Left ventricle myocardium superior (tissue), 1 donor: ENCODE measurements around the gene EPS15. TPM values are rescaled to one million over a fixed set of nuclear protein-coding genes. Genes with fewer than 3 reads are reported as not detected.
"Not testable (repeated sequence)": the region's sequence is repeated elsewhere in the genome, so short reads cannot be mapped to it uniquely, and the experiment has no call there.

Experiments
- ATAC-seq: fragments of 200-7000 bp; cut with Tn5 transposase; one replicate; pipeline ENCODE4 v1.9.1; 2020; ENCODE audit warnings: mild to moderate bottlenecking, moderate library complexity
- DNase-seq: peaks from one replicate; pipeline ENCODE4 v3.0.0-alpha.2; 2020
- intact Hi-C: fragments of 100-400 bp; cut with micrococcal nuclease; formaldehyde crosslinking; loops from one replicate; pipeline ENCODE4 v1.11.0; 2022
- total RNA-seq: library from RNA; stranded (reverse); fragmentation: NEBNext Ultra II Directional; extraction: Animal tissue kit (Norgen Biotek cat#: 25700); gene quantifications from one replicate; pipeline ENCODE4 v1.2.1, GENCODE V29; 2021
- donor health status: DM: no; HTN: yes; CAD: no; lungs with severe emphysema.

The EPS15 gene
- total RNA-seq, 1 donor from 2014 or later: 71.6 TPM

GRCh38 chr1:51487628-51488027 is 31.4 kb downstream of the EPS15 start:
- ATAC-seq (peak; percentile 84), DNase-seq (no peak)
- intact Hi-C loops: no loop called here

GRCh38 chr1:51484591-51484990 is 34.5 kb downstream of the EPS15 start:
- ATAC-seq (no peak), DNase-seq (no peak)
- intact Hi-C loops: no loop called here

GRCh38 chr1:51482881-51483280 is 36.2 kb downstream of the EPS15 start:
- DNase-seq (no peak), ATAC-seq (no peak)
- intact Hi-C loops: no loop called here

GRCh38 chr1:51474832-51475620 is 44.0 kb downstream of the EPS15 start:
- intact Hi-C loops, ATAC-seq, DNase-seq: not testable (repeated sequence)

- ATAC-seq (peak; percentile 37), DNase-seq (no peak)
- intact Hi-C loops: no loop called here
Observed at GRCh38 chr1:51473331-51474115, 45.5 kb downstream of the EPS15 start.

GRCh38 chr1:51472359-51472758 is 46.7 kb downstream of the EPS15 start:
- DNase-seq: no peak
- intact Hi-C loops: no loop called here
- ATAC-seq: peak; percentile 89

- intact Hi-C loops: no loop called here
- DNase-seq (no peak), ATAC-seq (peak; percentile 21)
Observed at GRCh38 chr1:51469518-51469917, 49.5 kb downstream of the EPS15 start.

GRCh38 chr1:51464828-51465227 is 54.2 kb downstream of the EPS15 start:
- intact Hi-C loops: no loop called here
- DNase-seq (no peak), ATAC-seq (no peak)

- DNase-seq: no peak
- no peak for ATAC-seq
- intact Hi-C loops: no loop called here
Observed at GRCh38 chr1:51463561-51463960, 55.5 kb downstream of the EPS15 start.

GRCh38 chr1:51462289-51462688 is 56.8 kb downstream of the EPS15 start:
- DNase-seq, intact Hi-C loops, ATAC-seq: not testable (repeated sequence)

GRCh38 chr1:51454554-51454953 is 64.5 kb downstream of the EPS15 start:
- DNase-seq (no peak), ATAC-seq (no peak)
- intact Hi-C loops: no loop called here

- ATAC-seq (no peak), DNase-seq (no peak)
- intact Hi-C loops: no loop called here
Observed at GRCh38 chr1:51453010-51453409, 66.1 kb downstream of the EPS15 start.

- intact Hi-C loops, ATAC-seq, DNase-seq: not testable (repeated sequence)
Observed at GRCh38 chr1:51448844-51449454, 70.1 kb downstream of the EPS15 start.

- ATAC-seq (peak; percentile 65), DNase-seq (no peak)
- intact Hi-C loops: no loop called here
Observed at GRCh38 chr1:51445351-51446090, 73.5 kb downstream of the EPS15 start.

- intact Hi-C loops: no loop called here
- DNase-seq: no peak
- ATAC-seq: peak; percentile 35
Observed at GRCh38 chr1:51444534-51445192, 74.4 kb downstream of the EPS15 start.

GRCh38 chr1:51444096-51444495 is 75.0 kb downstream of the EPS15 start:
- no peak for ATAC-seq
- no peak for DNase-seq
- intact Hi-C loops: no loop called here

GRCh38 chr1:51443555-51443954 is 75.5 kb downstream of the EPS15 start:
- no peak for ATAC-seq
- intact Hi-C loops: no loop called here
- no peak for DNase-seq

- intact Hi-C loops: no loop called here
- DNase-seq (no peak), ATAC-seq (no peak)
Observed at GRCh38 chr1:51442616-51443015, 76.5 kb downstream of the EPS15 start.

- intact Hi-C loops: no loop called here
- no peak for ATAC-seq
Observed at GRCh38 chr1:51442198-51442597, 76.9 kb downstream of the EPS15 start.

More at GRCh38 chr1:51442198-51442597, 76.9 kb downstream of the EPS15 start:
- no peak for DNase-seq
